RKO (cell line): Measurements from ENCODE around the gene PTPRC.
A peak's percentile ranks its signal among the peaks of the same experiment; 100 is the strongest.

Source experiments
- DNase-seq: peaks from one replicate; pipeline ENCODE4 v3.0.0-alpha.2; 2016; ENCODE audit warnings: low spot score

Gene PTPRC

DNA sequence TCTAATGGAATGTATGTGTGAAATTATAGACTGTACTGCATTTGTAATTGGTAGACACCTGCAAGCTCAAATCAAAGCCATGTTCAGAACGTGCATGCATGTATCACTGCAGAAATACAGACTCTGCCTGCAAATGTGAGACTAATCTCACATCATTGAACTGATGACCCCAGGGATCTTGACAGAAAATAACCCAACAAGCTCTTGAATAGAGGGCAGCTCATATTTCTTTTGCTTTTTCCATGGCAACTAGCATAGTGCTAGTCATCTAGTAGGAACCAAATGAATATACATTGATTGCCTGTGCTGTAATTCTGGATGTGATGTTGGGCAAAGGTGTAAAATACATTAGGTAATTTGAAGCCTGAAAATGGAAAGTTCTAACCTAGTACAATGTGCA is 62.4 kb downstream of the PTPRC start:
- no peak for DNase-seq

GRCh38 chr1:198701766-198702539 is 63.1 kb downstream of the PTPRC start:
- DNase-seq, result no peak

DNA sequence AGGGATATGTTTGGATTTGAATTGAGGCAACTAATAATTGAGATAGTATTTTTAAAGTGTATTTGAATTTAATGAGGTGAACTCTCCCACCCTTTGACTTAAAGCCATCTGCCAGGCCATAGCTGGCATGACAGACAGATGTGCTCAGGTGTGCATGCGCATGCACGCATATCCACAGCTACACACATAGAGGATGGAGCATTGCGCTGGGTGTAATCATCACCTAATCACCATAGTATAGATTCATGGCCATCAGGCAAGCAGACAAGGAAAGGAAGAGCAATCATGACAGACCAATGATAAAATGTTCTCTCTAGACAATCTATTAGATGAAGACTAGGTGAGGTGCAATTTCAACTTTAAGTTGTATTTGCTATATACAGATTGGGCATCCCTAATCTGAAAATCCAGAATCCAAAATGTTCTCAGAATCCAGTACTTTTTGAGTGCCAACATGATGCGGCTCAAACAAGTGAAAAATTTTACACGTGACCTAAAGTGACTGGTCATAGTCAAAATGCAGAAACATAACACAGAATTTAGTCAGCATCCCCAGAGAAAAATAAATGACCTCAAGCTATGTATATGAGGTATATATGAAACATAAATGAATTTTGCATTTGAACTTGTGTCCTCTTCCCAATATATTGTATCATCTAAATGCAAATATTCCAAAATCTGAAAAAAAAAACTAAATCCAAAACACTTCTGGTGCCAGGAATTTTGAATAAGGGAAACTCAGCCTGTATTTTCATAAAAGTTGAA is 70.1 kb downstream of the PTPRC start:
- DNase-seq, result no peak

DNA sequence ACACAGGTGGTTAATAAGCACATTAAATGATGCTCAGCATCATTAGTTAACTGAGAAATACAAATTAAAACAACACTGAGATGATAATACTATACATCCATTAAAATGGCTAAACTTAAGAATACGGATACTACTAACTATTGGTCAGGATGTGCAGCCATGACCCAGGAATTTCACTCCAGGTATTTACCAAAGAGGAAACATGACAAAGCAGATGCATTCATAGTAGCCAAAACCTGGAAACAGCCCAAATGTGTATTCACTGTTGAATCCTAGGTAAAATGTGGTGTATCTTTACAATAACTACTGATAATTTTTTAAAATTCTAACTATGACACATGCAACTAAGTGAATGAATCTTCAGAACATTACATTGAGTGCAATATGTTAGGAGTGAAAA is 73.0 kb downstream of the PTPRC start:
- no peak for DNase-seq

DNA sequence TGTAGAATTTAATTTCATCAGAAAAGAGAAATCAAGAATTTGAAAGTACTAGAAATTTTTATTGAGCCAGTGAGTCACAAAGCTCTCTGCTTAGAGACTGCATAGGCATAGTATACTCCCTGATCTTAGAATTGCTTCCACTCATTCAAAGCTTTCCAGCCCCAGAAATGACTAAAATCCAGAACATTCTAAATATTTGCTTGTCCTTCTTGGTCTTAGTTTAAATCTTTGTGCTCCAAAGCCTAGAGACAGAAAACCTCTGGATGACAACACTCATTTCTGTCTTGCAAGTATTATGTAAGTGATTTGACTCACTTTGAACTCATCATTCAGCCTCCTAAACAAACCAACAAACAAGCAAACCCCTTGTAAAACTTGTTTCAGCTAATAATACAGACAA is 74.2 kb downstream of the PTPRC start:
- DNase-seq, result no peak

DNA sequence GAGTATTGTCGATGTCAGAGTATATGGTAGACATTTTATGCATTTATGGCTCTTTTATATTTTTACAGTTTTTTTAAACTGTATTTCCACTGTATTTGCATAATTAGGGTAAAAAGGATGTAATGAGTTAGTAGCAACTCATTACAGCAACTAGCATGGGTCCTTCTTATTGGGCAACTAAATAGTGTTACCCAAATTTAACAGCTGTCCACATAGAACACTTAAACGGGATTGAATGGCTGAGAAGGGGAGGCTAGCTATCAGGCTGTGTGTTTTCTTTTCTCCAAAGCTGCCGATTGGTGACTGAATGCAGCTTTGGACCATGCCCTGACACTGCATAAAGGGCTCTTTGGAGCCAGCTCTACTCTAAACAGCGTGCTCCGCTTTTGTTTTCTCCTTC is 75.4 kb downstream of the PTPRC start:
- no peak for DNase-seq

GRCh38 chr1:198716051-198716450 is 77.2 kb downstream of the PTPRC start:
- no peak for DNase-seq

- DNase-seq, result no peak
Observed at GRCh38 chr1:198717510-198717909, 78.7 kb downstream of the PTPRC start.

DNA sequence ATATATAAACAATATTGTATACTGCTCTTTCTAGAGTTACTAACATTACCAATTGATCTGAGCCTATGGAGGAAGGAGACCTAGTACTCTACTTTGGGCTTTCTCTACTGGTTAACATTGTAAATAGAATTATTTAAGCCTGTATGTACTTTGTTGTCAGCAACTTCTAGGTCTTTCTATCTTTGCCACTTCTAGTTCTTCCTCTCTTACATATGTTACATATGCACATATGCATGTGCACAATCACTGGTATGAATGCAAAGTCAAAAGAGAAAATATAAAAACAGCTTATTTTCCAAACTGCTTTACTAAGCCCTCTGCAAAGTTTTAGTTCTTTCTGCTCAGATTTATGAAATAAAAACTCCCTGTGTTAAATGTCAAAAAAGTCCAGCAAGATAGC is 84.3 kb downstream of the PTPRC start:
- DNase-seq, result no peak

DNA sequence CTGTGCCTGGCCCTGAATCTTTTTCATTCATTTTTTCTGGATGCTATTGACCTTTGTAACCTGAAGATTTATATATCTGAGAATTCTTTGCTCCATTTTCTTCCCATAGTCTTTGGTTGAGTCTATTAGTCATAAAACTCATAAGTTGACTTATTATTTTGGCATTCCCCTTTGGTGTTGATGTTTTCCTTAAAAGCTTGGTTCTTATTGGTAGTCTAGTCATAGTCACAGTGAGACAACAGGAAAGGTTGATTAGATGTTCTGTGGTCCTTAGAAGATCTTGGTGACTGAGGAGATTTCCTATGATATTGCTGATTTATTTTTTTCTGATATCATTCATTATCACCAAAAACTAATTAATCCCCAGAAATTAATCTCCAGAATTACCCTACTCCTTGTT is 86.2 kb downstream of the PTPRC start:
- DNase-seq, result peak; percentile 18

GRCh38 chr1:198726455-198726854 is 87.6 kb downstream of the PTPRC start:
- no peak for DNase-seq

- DNase-seq, result no peak
Observed at GRCh38 chr1:198729195-198729863, 90.5 kb downstream of the PTPRC start.

GRCh38 chr1:198730952-198731351 is 92.1 kb downstream of the PTPRC start:
- no peak for DNase-seq

- no peak for DNase-seq
Observed at GRCh38 chr1:198734323-198735008, 95.6 kb downstream of the PTPRC start.

GRCh38 chr1:198741744-198742143 is 102.9 kb downstream of the PTPRC start:
- no peak for DNase-seq

- no peak for DNase-seq
Observed at GRCh38 chr1:198747127-198747526, 108.3 kb downstream of the PTPRC start.

- peak; percentile 71 for DNase-seq
Observed at GRCh38 chr1:198749279-198749678, 110.4 kb downstream of the PTPRC start.

DNA sequence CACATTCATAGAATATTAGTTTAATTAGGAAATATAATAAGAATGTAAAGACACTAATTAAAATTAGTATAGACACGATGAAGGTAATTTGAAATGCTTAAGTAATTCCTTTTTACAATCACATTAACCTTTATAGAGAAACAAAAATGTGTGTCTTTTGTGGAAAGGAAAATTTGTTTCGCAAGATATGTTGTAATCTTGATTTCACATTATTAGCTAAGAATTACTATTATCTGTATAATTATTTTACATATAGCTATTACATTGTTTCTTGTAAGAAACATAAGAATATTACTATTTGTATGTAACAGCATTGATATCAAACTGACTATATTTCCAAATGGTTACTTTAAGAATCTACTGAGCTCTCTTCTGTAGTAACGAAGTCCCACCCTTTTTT is 111.2 kb downstream of the PTPRC start:
- DNase-seq, result no peak

GRCh38 chr1:198751741-198752140 is 112.9 kb downstream of the PTPRC start:
- DNase-seq, result no peak

- no peak for DNase-seq
Observed at GRCh38 chr1:198754670-198755069, 115.8 kb downstream of the PTPRC start.

DNA sequence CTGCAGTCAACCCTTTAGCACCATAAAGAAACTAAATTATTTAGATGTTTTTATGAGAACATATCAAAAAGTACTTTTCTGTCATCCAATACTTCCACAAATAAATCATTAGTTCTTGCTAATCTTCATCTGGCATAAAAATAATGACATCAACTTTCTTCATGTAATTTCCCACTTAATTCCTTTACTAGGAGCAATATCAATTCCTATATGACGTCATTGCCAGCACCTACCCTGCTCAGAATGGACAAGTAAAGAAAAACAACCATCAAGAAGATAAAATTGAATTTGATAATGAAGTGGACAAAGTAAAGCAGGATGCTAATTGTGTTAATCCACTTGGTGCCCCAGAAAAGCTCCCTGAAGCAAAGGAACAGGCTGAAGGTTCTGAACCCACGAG is 116.9 kb downstream of the PTPRC start:
- no peak for DNase-seq

- DNase-seq, result peak; percentile 65
Observed at GRCh38 chr1:198756470-198756869, 117.6 kb downstream of the PTPRC start.
